Measurements from ENCODE around the gene MNT.

- TF ChIP-seq CTCF (IDR thresholded peaks at IDR 0.05) (no peak), EP300 (IDR thresholded peaks at IDR 0.05) (no peak), KDM5A (IDR thresholded peaks at IDR 0.05) (no peak), RAD21 (conservative IDR thresholded peaks at IDR 0.05 in 1 of 2, IDR thresholded peaks at IDR 0.05 in 1 of 2) (no peak)
Observed at GRCh38 chr17:2368359-2368758, 32.5 kb downstream of the MNT start.
